WTC11 (cell line): ENCODE measurements around the gene PLXNB1. TPM values are rescaled to one million over a fixed set of nuclear protein-coding genes. Genes with fewer than 3 reads are reported as not detected.

Experiments
- ATAC-seq: fragments of 200-7000 bp; cut with Tn5 transposase; 2 replicates; pipeline ENCODE4 v1.10.0; 2021; ENCODE audit warnings: mild to moderate bottlenecking, moderate library complexity
- CTCF ChIA-PET: fragments of 300-600 bp; sonication (Branson Sonifier 250); formaldehyde crosslinking; loops from one replicate; lab custom pipeline; 2021; ENCODE audit warnings: antibody characterized with exemption; lab: Charles Lee
- POLR2A ChIA-PET: fragments of 350-600 bp; sonication (Branson Sonifier 250); formaldehyde crosslinking; loops from one replicate; lab custom pipeline; 2021; ENCODE audit warnings: antibody characterized with exemption; lab: Charles Lee
- DNase-seq: peaks from one replicate; pipeline ENCODE4 v3.0.0; 2021; ENCODE audit warnings: low spot score
- H3K27ac Mint-ChIP-seq: 2 replicates; pipeline ENCODE4 v1.8.0; 2021; ENCODE audit warnings: mixed read lengths
- H3K27me3 Mint-ChIP-seq: 2 replicates; pipeline ENCODE4 v1.8.0; 2021; ENCODE audit warnings: low read depth, mild to moderate bottlenecking, moderate library complexity, mixed read lengths
- H3K36me3 Mint-ChIP-seq: 2 replicates; pipeline ENCODE4 v1.8.0; 2021; ENCODE audit warnings: mixed read lengths
- H3K4me1 Mint-ChIP-seq: 2 replicates; pipeline ENCODE4 v1.8.0; 2022; ENCODE audit warnings: mixed read lengths
- H3K4me3 Mint-ChIP-seq: 2 replicates; pipeline ENCODE4 v1.8.0; 2021; ENCODE audit warnings: mild to moderate bottlenecking, moderate library complexity, mixed read lengths
- H3K9me3 Mint-ChIP-seq: 2 replicates; pipeline ENCODE4 v1.8.0; 2021; ENCODE audit warnings: mixed read lengths
- EMX1 ChIP-seq: fragments of 250-450 bp; sonication (Bioruptor Pico); IDR thresholded peaks from 2 replicates; pipeline ENCODE4 v1.8.0; 2021; ENCODE audit warnings: mild to moderate bottlenecking
- FOXK1 ChIP-seq: sonication (generic); formaldehyde crosslinking; IDR thresholded peaks from 2 replicates; pipeline ENCODE4 v1.8.0; 2022; ENCODE audit warnings: mild to moderate bottlenecking, moderate library complexity, missing genetic modification reagents
- GABPB1 ChIP-seq: sonication (generic); formaldehyde crosslinking; IDR thresholded peaks from 2 replicates; pipeline ENCODE4 v1.8.1; 2023; ENCODE audit warnings: mild to moderate bottlenecking, missing genetic modification reagents
- MYBL2 ChIP-seq: sonication (generic); formaldehyde crosslinking; IDR thresholded peaks from 2 replicates; pipeline ENCODE4 v1.8.1; 2023; ENCODE audit warnings: mild to moderate bottlenecking, moderate library complexity, missing genetic modification reagents
- RORB ChIP-seq: fragments of 250-450 bp; sonication (Bioruptor Pico); IDR thresholded peaks from 2 replicates; pipeline ENCODE4 v1.9.0; 2021; ENCODE audit warnings: mild to moderate bottlenecking
- SOX15 ChIP-seq: fragments of 250-450 bp; sonication (Bioruptor Pico); IDR thresholded peaks from 2 replicates; pipeline ENCODE4 v1.9.0; 2021; ENCODE audit warnings: mild to moderate bottlenecking
- SP1 ChIP-seq: sonication (generic); formaldehyde crosslinking; conservative IDR thresholded peaks from 2 replicates; pipeline ENCODE4 v1.8.1; 2022; ENCODE audit warnings: missing genetic modification reagents
- TEAD1 ChIP-seq: sonication (generic); formaldehyde crosslinking; IDR thresholded peaks from 2 replicates; pipeline ENCODE4 v1.8.0; 2022; ENCODE audit warnings: mild to moderate bottlenecking, missing genetic modification reagents
- ZBTB21 ChIP-seq: sonication (generic); formaldehyde crosslinking; IDR thresholded peaks from 2 replicates; pipeline ENCODE4 v1.8.1; 2023; ENCODE audit warnings: mild to moderate bottlenecking, missing genetic modification reagents, borderline replicate concordance
- total RNA-seq: library from RNA; stranded (reverse); gene quantifications from 3 replicates; pipeline ENCODE4 v1.2.3, GENCODE V29; 2021
- TF ChIP-seq, protein P1 (sequence below): fragments of 250-450 bp; sonication (Bioruptor Pico); conservative IDR thresholded peaks from 2 replicates; pipeline ENCODE4 v1.9.0; 2021; ENCODE audit warnings: mild to moderate bottlenecking
- TF ChIP-seq, protein P2 (sequence below): sonication (generic); formaldehyde crosslinking; IDR thresholded peaks from 2 replicates; pipeline ENCODE4 v1.8.1; 2022; ENCODE audit warnings: mild to moderate bottlenecking, missing genetic modification reagents, moderate library complexity, borderline replicate concordance
- TF ChIP-seq, protein P3 (sequence below): fragments of 250-450 bp; sonication (Bioruptor Pico); IDR thresholded peaks from 2 replicates; pipeline ENCODE4 v2.1.2; 2022; ENCODE audit warnings: mild to moderate bottlenecking, moderate library complexity
- TF ChIP-seq, protein P4 (sequence below): sonication (generic); formaldehyde crosslinking; IDR thresholded peaks from 2 replicates; pipeline ENCODE4 v1.8.0; 2023; ENCODE audit warnings: missing genetic modification reagents
- TF ChIP-seq, protein P5 (sequence below): sonication (generic); formaldehyde crosslinking; IDR thresholded peaks from 2 replicates; pipeline ENCODE4 v1.8.1; 2023; ENCODE audit warnings: mild to moderate bottlenecking, missing genetic modification reagents, moderate library complexity
- TF ChIP-seq, protein P6 (sequence below): sonication (generic); formaldehyde crosslinking; IDR thresholded peaks from 2 replicates; pipeline ENCODE4 v1.8.1; 2023; ENCODE audit warnings: mild to moderate bottlenecking, missing genetic modification reagents, moderate library complexity
- TF ChIP-seq, protein P7 (sequence below): sonication (generic); formaldehyde crosslinking; IDR thresholded peaks from 2 replicates; pipeline ENCODE4 v1.8.0; 2022; ENCODE audit warnings: mild to moderate bottlenecking, missing genetic modification reagents
- TF ChIP-seq, protein P8 (sequence below): sonication (generic); formaldehyde crosslinking; IDR thresholded peaks from 2 replicates; pipeline ENCODE4 v1.8.1; 2023; ENCODE audit warnings: mild to moderate bottlenecking, missing genetic modification reagents
- TF ChIP-seq, protein P9 (sequence below): fragments of 250-450 bp; sonication (Bioruptor Pico); IDR thresholded peaks from 2 replicates; pipeline ENCODE4 v1.8.0; 2021; ENCODE audit warnings: mild to moderate bottlenecking

Gene PLXNB1
- total RNA-seq, 1 experiment from 2014 or later: 143 TPM

DNA sequence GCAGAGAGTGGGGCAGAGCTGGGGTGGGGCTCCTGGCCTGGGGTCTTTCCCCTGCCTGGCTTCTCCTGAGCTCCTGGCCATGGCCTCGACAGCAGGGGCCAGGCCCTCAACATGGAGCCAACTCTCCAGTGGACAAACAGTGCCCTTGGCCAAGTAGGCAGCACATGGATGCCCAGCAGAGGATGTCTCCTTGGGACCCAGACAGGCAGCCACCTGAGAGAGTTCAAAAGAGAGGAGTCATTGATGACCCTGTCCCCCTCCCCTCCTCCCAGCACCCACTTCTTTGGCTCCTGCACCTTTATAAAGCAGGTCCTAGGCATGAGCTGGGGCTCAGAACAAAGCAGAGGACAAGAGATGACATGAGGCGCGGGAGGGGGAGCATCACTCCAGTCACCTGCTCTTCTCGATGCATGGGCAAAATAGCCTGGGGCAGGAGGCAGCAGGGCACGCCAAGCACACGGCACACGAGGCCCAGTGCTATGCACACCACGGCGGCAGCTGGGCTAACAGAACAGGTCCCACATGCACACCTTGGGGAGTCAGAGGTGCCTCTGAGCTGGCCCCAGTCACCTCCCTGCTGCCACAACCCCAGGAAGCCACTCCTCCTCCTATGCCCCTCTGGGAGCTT, 46.7 kb upstream of the PLXNB1 start (continued):
- TF ChIP-seq, protein P1, sequence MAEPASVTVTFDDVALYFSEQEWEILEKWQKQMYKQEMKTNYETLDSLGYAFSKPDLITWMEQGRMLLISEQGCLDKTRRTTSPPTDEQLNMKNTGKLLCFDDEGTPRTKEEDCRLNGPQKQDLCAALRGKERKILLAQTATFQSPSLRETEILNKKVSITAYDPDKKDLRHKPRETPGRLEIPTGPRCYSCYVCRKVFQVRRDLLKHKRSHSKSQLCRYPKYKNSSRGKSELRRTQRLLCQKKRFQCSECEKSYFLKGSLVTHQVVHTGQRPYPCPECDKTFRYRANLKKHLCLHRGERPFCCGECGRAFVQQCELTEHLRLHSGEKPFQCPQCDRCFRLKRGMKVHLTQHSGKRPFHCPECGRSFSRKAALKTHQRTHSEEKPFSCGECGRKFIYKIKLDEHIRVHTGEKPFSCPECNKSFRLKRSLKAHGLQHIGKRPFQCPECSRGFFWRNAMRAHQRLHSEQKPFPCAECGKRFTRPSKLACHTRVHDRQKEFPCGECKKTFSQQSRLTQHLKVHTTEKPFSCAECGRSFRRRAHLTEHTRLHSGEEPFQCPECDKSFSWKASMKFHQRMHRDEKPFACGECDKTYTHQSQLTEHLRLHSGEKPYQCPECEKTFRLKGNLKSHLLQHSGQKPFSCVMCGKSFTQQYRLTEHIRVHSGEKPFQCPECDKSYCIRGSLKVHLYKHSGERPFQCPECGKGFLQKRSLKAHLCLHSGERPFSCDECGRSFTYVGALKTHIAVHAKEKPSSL (CRISPR knock-in tag): no peak
- TF ChIP-seq GABPB1: no peak
- TF ChIP-seq, protein P2, sequence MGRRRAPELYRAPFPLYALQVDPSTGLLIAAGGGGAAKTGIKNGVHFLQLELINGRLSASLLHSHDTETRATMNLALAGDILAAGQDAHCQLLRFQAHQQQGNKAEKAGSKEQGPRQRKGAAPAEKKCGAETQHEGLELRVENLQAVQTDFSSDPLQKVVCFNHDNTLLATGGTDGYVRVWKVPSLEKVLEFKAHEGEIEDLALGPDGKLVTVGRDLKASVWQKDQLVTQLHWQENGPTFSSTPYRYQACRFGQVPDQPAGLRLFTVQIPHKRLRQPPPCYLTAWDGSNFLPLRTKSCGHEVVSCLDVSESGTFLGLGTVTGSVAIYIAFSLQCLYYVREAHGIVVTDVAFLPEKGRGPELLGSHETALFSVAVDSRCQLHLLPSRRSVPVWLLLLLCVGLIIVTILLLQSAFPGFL (CRISPR knock-in tag): no peak
- TF ChIP-seq, protein P3, sequence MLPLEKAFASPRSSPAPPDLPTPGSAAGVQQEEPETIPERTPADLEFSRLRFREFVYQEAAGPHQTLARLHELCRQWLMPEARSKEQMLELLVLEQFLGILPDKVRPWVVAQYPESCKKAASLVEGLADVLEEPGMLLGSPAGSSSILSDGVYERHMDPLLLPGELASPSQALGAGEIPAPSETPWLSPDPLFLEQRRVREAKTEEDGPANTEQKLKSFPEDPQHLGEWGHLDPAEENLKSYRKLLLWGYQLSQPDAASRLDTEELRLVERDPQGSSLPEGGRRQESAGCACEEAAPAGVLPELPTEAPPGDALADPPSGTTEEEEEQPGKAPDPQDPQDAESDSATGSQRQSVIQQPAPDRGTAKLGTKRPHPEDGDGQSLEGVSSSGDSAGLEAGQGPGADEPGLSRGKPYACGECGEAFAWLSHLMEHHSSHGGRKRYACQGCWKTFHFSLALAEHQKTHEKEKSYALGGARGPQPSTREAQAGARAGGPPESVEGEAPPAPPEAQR: no peak
- no peak for TF ChIP-seq RORB (CRISPR knock-in tag)
- TF ChIP-seq SOX15 (CRISPR knock-in tag): no peak

DNA sequence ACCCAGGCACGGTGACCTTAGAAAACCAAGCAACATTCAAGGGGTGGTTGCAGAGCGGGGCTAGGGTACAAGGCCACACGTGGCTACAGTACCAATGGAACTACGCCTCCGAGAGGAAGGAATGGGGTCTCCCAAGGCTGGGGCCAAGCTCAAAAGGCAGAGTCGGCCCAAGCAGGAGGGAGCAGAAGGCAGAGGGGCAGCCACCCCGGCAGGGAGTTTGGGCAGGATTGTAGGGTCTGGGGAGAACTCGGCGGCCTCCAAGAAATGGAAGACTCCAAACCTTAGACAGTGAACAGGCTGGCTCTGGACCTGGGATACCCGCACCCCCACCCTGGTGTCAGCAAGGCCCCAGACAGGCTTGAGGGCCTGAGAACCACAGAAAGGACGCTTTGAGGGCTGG, 45.3 kb upstream of the PLXNB1 start:
- H3K27ac Mint-ChIP-seq: peak overlapping the region; percentile 79
- peak overlapping the region; percentile 14 for H3K4me3 Mint-ChIP-seq
- H3K36me3 Mint-ChIP-seq: no peaks in the 10 kb centered on the region; the same call in 1 of the 2 replicates

DNA sequence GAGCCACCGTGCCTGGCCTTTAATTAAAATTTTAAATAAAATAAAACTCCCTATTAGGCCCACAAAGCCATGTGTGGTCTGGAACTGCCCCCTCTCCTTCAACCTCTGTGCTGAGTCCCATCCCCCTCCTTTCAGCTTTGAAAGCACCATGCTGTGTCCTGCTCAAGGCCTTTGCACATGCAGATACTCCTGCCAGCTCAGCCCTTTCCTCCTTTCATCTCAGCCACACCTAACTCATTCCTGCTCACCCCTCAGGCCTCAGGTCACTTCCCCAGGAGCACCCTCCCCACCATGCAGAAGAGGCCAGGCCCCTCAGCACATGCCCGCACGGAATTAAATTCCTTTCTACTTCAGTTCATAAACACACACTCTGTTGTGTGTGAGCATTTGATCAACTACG, 44.7 kb upstream of the PLXNB1 start:
- peak; percentile 78 for DNase-seq
- no peaks in the 10 kb centered on the region for H3K9me3 Mint-ChIP-seq
- H3K4me1 Mint-ChIP-seq: peaks cover 41% of the 10 kb centered on the region
- H3K27ac Mint-ChIP-seq: peak overlapping the region; percentile 79
- CTCF ChIA-PET: interaction anchor here (0.8 to 6.3 kb wide), 19 partner anchors 9 to 1197 kb away, joined by 3 to 168 read pairs (median 4); partner anchors contain the start of genes CCDC51, PFKFB4, SHISA5 and SLC26A6
- H3K4me3 Mint-ChIP-seq: peak overlapping the region; percentile 14
- no peaks in the 10 kb centered on the region; the same call in none of the 2 replicates for H3K27me3 Mint-ChIP-seq
- POLR2A ChIA-PET: interaction anchor here (0.6 to 3.3 kb wide), 8 partner anchors 8 to 161 kb away, joined by 3 to 21 read pairs (median 3); partner anchors contain the start of genes CCDC51, PFKFB4, SHISA5 and SLC26A6
- no peaks in the 10 kb centered on the region; the same call in none of the 2 replicates for H3K36me3 Mint-ChIP-seq
- peak; percentile 70 for ATAC-seq
- TF ChIP-seq, protein P4, sequence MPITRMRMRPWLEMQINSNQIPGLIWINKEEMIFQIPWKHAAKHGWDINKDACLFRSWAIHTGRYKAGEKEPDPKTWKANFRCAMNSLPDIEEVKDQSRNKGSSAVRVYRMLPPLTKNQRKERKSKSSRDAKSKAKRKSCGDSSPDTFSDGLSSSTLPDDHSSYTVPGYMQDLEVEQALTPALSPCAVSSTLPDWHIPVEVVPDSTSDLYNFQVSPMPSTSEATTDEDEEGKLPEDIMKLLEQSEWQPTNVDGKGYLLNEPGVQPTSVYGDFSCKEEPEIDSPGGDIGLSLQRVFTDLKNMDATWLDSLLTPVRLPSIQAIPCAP: no peak
- TF ChIP-seq EMX1 (CRISPR knock-in tag) (no peak), TEAD1 (CRISPR knock-in tag) (peak; percentile 95), MYBL2 (CRISPR knock-in tag) (peak; percentile 22; the same call in 1 of the 2 replicates), FOXK1 (CRISPR knock-in tag) (peak; percentile 55; the same call in 1 of the 2 replicates), SP1 (peak; percentile 68), ZBTB21 (CRISPR knock-in tag) (peak; percentile 62; the same call in 1 of the 2 replicates)
- TF ChIP-seq, protein P5, sequence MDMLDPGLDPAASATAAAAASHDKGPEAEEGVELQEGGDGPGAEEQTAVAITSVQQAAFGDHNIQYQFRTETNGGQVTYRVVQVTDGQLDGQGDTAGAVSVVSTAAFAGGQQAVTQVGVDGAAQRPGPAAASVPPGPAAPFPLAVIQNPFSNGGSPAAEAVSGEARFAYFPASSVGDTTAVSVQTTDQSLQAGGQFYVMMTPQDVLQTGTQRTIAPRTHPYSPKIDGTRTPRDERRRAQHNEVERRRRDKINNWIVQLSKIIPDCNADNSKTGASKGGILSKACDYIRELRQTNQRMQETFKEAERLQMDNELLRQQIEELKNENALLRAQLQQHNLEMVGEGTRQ (CRISPR knock-in tag): 0 out of 2 replicates have a peak, but pooled peaks have one; percentile 16
- TF ChIP-seq, protein P6, sequence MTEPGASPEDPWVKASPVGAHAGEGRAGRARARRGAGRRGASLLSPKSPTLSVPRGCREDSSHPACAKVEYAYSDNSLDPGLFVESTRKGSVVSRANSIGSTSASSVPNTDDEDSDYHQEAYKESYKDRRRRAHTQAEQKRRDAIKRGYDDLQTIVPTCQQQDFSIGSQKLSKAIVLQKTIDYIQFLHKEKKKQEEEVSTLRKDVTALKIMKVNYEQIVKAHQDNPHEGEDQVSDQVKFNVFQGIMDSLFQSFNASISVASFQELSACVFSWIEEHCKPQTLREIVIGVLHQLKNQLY (CRISPR knock-in tag): no peak
- TF ChIP-seq, protein P7, sequence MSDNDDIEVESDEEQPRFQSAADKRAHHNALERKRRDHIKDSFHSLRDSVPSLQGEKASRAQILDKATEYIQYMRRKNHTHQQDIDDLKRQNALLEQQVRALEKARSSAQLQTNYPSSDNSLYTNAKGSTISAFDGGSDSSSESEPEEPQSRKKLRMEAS (CRISPR knock-in tag): peak; percentile 87
- TF ChIP-seq, protein P8, sequence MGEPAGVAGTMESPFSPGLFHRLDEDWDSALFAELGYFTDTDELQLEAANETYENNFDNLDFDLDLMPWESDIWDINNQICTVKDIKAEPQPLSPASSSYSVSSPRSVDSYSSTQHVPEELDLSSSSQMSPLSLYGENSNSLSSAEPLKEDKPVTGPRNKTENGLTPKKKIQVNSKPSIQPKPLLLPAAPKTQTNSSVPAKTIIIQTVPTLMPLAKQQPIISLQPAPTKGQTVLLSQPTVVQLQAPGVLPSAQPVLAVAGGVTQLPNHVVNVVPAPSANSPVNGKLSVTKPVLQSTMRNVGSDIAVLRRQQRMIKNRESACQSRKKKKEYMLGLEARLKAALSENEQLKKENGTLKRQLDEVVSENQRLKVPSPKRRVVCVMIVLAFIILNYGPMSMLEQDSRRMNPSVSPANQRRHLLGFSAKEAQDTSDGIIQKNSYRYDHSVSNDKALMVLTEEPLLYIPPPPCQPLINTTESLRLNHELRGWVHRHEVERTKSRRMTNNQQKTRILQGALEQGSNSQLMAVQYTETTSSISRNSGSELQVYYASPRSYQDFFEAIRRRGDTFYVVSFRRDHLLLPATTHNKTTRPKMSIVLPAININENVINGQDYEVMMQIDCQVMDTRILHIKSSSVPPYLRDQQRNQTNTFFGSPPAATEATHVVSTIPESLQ (CRISPR knock-in tag): no peak

More for the DNA sequence above, 45.3 kb upstream of the PLXNB1 start:
- DNase-seq (peak; percentile 34), ATAC-seq (peak; percentile 4; the same call in 1 of the 2 replicates)
- peaks cover 39% of the 10 kb centered on the region for H3K4me1 Mint-ChIP-seq
- TF ChIP-seq, protein P7 (CRISPR knock-in tag): 0 out of 2 replicates have a peak, but pooled peaks have one; percentile 1
- TF ChIP-seq, protein P9, sequence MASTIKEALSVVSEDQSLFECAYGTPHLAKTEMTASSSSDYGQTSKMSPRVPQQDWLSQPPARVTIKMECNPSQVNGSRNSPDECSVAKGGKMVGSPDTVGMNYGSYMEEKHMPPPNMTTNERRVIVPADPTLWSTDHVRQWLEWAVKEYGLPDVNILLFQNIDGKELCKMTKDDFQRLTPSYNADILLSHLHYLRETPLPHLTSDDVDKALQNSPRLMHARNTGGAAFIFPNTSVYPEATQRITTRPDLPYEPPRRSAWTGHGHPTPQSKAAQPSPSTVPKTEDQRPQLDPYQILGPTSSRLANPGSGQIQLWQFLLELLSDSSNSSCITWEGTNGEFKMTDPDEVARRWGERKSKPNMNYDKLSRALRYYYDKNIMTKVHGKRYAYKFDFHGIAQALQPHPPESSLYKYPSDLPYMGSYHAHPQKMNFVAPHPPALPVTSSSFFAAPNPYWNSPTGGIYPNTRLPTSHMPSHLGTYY (CRISPR knock-in tag): no peak
- CTCF ChIA-PET: interaction anchor here (0.8 to 6.3 kb wide), 15 partner anchors 10 to 1196 kb away, joined by 3 to 168 read pairs (median 5); partner anchors contain the start of genes CCDC51, SHISA5, SLC26A6 and TMA7
- POLR2A ChIA-PET: interaction anchor here (0.6 to 3.3 kb wide), 6 partner anchors 8 to 160 kb away, joined by 3 to 21 read pairs (median 3); partner anchors contain the start of genes CCDC51, PFKFB4, SHISA5 and SLC26A6
- H3K27me3 Mint-ChIP-seq: no peaks in the 10 kb centered on the region; the same call in none of the 2 replicates
- H3K9me3 Mint-ChIP-seq: no peaks in the 10 kb centered on the region
